Psoas muscle (tissue), 8 donors: Measurements from ENCODE around the gene TNFSF10. TPM values are rescaled to one million over a fixed set of nuclear protein-coding genes. Genes with fewer than 3 reads are reported as not detected.

Source experiments
- ATAC-seq, 4 donors: fragments of 200-7000 bp; cut with Tn5 transposase; one replicate each; pipeline ENCODE4 v1.9.1; 2020; ENCODE audit warnings: moderate library complexity in 3 of 4, mild to moderate bottlenecking in 2 of 4
- DNase-seq, 2 donors: peaks; one replicate each; pipeline ENCODE4 v3.0.0-alpha.2; 2020
- H3K27ac ChIP-seq: fragments of 200-600 bp; one replicate; pipeline ENCODE4 v1.8.0; 2022
- H3K27me3 ChIP-seq, 3 donors: fragments of 200-600 bp in 1 of 3; one replicate each; pipeline versions ENCODE4 v1.6.1 to v1.8.0; 2013 to 2022; ENCODE audit warnings: low read length in 2 of 3, mild to moderate bottlenecking in 2 of 3, moderate library complexity in 1 of 3; ENCODE audit not compliant: insufficient read depth in 3 of 3
- H3K36me3 ChIP-seq, 2 donors: fragments of 200-600 bp in 1 of 2; one replicate each; pipeline versions ENCODE4 v1.6.1 to v1.8.0; 2013 to 2022; ENCODE audit warnings: low read depth in 1 of 2, mild to moderate bottlenecking in 1 of 2, moderate library complexity in 1 of 2; ENCODE audit not compliant: insufficient read depth in 1 of 2
- H3K4me1 ChIP-seq: fragments of 200-600 bp; one replicate; pipeline ENCODE4 v1.8.0; 2022
- H3K4me3 ChIP-seq: fragments of 200-600 bp; one replicate; pipeline ENCODE4 v1.8.0; 2022; ENCODE audit warnings: mild to moderate bottlenecking
- H3K9me3 ChIP-seq: fragments of 200-600 bp; one replicate; pipeline ENCODE4 v1.8.0; 2022
- WGBS, 3 donors: extraction: QIAGEN DNeasy Blood & Tissue Kit; methylation state at CpG; one replicate each; pipeline versions ENCODE4 v1.1.6 to v1.1.7; 2013; 5-methylcytosine and 5-hydroxymethylcytosine counted together
- intact Hi-C, 2 donors: fragments of 100-400 bp; cut with DNase I; formaldehyde crosslinking; loops; one replicate each; pipeline versions ENCODE4 v1.11.0 to v1.14.2; 2022
- polyA plus RNA-seq, 3 donors: library from polyadenylated mRNA; stranded (reverse); fragments of 200-250 nt; gene quantifications; one replicate each; pipeline ENCODE4 v1.2.3, GENCODE V29; 2013
- total RNA-seq, 4 donors: library from RNA; stranded (reverse); fragmentation: NEBNext Ultra II Directional in 2 of 4; extraction: Animal tissue kit (Norgen Biotek cat#: 25700) in 2 of 4; gene quantifications; one replicate each; pipeline versions ENCODE4 v1.2.1 to v1.2.4, GENCODE V29; 2021 to 2023
- TF ChIP-seq, protein P1 (sequence below): fragments of 200-600 bp; IDR thresholded peaks from one replicate; pipeline ENCODE4 v1.8.0; 2022; ENCODE audit warnings: antibody characterized with exemption
- donor health status: healthy with polysubstance abuse.
- donor health status: DM: no; HTN: no; CAD: no; lungs with moderate emphysema.
- donor health status: Bipolar disorder and iron deficiency.
- donor health status: healthy.
- donor health status: DM: yes; HTN: yes; CAD: no.
- donor health status: DM: no; HTN: no; CAD: no.
- donor health status: DM: no; HTN: no; CAD: no.
- donor health status: DM: yes; HTN: yes; CAD: no.

The TNFSF10 gene
- total and polyA plus RNA-seq, 7 donors: 5.5 to 18.6 (median 10.0) TPM

DNA sequence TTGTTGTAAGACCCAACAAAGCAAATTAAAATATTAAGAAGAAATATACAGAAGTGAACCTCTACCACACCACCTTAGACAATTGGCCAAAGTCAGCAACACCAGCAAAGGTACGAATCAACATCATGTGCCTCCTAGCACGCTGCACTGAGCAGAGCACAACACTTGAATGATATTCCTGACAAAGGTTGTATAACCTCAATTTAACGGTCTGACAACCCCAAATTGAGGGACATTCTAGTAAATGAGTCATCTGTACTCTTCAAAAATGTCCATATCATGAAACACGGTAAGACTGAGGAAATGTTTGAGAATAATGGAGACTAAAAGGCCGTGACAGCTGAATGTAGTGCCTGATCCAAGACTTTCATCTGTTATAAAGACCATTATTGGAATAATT is 41.3 kb upstream of the TNFSF10 start:
- peaks cover 4% of the 10 kb centered on the region for H3K4me1 ChIP-seq
- ATAC-seq (no peak), DNase-seq (no peak)
- no peak overlapping the region for H3K27ac ChIP-seq
- 78 to 88% (median 83%) methylated on average over 5 of the region's 5 CpGs for WGBS, 3 donors
- TF ChIP-seq, protein P1, sequence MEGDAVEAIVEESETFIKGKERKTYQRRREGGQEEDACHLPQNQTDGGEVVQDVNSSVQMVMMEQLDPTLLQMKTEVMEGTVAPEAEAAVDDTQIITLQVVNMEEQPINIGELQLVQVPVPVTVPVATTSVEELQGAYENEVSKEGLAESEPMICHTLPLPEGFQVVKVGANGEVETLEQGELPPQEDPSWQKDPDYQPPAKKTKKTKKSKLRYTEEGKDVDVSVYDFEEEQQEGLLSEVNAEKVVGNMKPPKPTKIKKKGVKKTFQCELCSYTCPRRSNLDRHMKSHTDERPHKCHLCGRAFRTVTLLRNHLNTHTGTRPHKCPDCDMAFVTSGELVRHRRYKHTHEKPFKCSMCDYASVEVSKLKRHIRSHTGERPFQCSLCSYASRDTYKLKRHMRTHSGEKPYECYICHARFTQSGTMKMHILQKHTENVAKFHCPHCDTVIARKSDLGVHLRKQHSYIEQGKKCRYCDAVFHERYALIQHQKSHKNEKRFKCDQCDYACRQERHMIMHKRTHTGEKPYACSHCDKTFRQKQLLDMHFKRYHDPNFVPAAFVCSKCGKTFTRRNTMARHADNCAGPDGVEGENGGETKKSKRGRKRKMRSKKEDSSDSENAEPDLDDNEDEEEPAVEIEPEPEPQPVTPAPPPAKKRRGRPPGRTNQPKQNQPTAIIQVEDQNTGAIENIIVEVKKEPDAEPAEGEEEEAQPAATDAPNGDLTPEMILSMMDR: no peak
- H3K9me3 ChIP-seq: peaks cover 3% of the 10 kb centered on the region
- intact Hi-C loops: no loop called here
- H3K36me3 ChIP-seq: no peaks in the 10 kb centered on the region
- H3K27me3 ChIP-seq: no peaks in the 10 kb centered on the region
- H3K4me3 ChIP-seq: no peak overlapping the region

DNA sequence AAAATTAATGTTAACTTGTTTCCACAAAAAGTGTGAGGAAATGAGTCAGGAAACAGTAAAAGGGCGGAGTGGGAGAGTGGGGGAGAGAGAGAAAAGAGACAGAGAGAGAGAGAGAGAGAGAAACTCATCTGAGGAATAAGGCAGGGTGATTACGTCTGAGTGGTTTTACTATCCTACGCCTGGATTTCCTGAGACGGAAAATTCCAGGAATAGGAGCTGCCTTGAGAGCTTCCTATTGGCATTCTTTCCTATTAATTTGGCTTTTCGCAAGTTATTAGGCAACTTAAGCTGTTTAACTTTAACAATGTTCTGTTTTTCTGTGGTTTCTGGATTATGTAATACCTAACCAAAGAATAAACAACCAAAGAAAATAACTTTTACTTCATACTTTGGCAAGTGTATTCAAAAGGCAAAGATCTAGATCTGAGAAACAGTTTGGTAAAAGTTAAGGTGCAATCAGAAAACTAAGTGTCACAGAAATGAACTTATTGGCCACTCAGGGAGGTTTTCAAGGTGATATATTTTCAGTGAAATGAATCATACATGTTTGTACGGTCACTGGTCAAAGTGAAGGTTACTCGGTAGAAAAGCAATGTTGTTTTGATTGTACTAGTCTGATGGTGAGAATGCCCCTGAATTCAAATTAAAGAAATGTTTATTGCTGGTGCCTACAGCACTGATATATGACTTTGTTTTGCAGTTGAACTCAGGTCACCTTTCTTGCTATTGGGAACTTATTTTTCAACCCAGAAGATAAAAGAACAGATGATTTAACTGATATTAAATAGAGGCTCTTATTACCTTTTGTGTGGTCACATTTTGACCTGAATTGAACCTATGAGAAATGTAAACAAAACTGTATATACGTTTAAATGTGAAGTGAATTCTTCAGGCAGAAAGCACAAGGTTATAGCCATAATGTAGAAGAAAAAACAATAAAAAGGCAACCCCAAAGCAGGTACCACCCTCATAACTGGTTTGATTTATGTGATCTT is 39.9 kb upstream of the TNFSF10 start:
- intact Hi-C loops: no loop called here
- ATAC-seq: peak; percentile 57 to 82 (median 74)
- H3K27me3 ChIP-seq: no peaks in the 10 kb centered on the region
- H3K9me3 ChIP-seq: peaks cover 3% of the 10 kb centered on the region
- peak overlapping the region; percentile 6 for H3K4me3 ChIP-seq
- no peaks in the 10 kb centered on the region for H3K36me3 ChIP-seq
- no peak for DNase-seq
- peak overlapping the region; percentile 34 for H3K27ac ChIP-seq
- WGBS, 3 donors: 26 to 38% (median 27%) methylated on average over 8 of the region's 8 CpGs
- H3K4me1 ChIP-seq: peaks cover 4% of the 10 kb centered on the region
- TF ChIP-seq, protein P1: no peak

DNA sequence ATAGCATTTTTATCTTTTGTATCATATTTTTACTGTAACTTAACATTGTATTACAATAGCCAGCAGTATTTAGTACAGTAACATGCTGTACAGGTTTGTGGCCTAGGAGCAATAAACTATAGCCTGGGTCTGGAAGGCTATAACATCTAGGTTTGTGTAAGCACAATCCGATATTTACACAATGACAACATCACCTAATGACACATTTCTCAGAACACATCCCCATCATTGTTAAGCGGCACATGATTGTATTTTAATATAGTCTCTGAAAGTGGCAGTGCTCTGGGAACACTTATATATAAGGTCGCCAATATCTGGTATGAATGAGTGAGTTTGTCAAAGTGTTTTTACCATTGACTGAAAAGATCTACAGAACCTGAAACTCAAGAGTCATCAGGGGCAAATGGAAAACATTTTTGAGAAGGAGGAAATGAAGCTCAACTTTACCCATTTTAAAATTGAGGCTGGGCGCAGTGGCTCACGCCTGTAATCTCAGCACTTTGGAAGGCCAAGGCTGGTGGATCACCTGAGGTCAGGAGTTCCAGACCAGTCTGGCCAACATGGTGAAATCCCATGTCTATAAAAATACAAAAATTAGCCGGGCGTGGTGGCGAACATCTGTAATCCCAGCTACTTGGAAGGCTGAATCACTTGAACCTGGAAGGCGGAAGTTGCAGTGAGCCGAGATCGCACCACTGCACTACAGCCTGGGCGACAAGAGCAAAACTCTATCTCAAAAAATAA is 38.8 kb upstream of the TNFSF10 start:
- intact Hi-C loops: no loop called here
- TF ChIP-seq, protein P1: no peak
- ATAC-seq (peak in 1 of 4 donors; percentile 8), DNase-seq (no peak)
- Histone ChIP-seq H3K27me3 (no peaks in the 10 kb centered on the region), H3K4me3 (peak overlapping the region; percentile 6), H3K27ac (peak overlapping the region; percentile 34), H3K4me1 (peaks cover 4% of the 10 kb centered on the region), H3K9me3 (peaks cover 3% of the 10 kb centered on the region), H3K36me3 (no peaks in the 10 kb centered on the region)
- 84 to 91% (median 87%) methylated on average over 12 of the region's 12 CpGs for WGBS, 3 donors

DNA sequence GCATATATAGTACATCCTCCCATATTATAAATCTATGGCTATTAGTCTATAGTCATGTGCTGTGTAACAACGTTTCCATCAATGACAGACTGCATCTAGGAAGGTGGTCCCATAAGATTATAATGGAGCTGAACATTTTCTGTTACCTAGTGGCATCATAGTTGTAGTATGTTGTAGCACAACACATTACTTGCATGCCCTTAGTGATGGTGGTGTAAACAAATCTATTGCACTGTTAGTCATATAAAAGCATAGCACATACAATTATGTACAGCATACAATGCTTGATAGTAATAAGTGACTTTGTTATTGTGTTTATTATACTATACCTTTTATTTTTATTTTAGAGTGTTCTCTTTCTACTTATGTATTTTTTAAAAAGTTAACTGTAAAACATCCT is 37.4 kb upstream of the TNFSF10 start:
- Histone ChIP-seq H3K4me1 (peaks cover 4% of the 10 kb centered on the region), H3K9me3 (no peaks in the 10 kb centered on the region), H3K4me3 (no peak overlapping the region), H3K36me3 (no peaks in the 10 kb centered on the region), H3K27me3 (no peaks in the 10 kb centered on the region), H3K27ac (no peak overlapping the region)
- 51 to 65% (median 65%) methylated on average over 1 of the region's 1 CpG for WGBS, 3 donors
- TF ChIP-seq, protein P1: no peak
- ATAC-seq (no peak), DNase-seq (no peak)
- intact Hi-C loops: no loop called here
